ENCODE measurements around the gene HPS1. TPM values are rescaled to one million over a fixed set of nuclear protein-coding genes. Genes with fewer than 3 reads are reported as not detected.

HPS1 gene
- total and polyA plus RNA-seq, 2 experiments from 2014 or later: 41.2 to 104 TPM

DNA sequence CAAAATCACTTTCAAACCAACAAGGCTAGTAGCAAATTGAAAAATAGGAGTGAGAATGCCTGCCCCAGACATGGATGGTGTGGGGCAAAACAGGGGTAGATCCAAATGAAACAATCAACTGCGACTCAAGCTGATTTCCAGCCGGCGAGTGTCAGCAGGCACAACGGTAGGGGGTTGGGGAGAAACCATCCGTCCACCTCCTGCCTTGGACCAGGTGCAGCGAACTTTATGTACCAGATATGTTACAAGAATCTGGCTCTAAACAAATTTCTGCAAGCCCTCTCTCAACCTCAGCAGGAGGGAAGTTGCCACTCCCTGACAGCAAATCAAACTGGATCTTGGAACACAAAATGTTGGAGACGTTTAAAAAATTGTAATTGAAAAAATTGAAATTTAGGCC, 76.9 kb downstream of the HPS1 start:
- no peaks in the 10 kb centered on the region for H3K9me3 ChIP-seq (ENCODE audit: low read depth)
- no peaks in the 10 kb centered on the region for H3K79me2 ChIP-seq
- H3K9me2 ChIP-seq (replicated peaks; ENCODE audit: insufficient read depth): no peaks in the 10 kb centered on the region
- no peak for DNase-seq (ENCODE audit: low spot score)
- TF ChIP-seq EZH2 (IDR thresholded peaks at IDR 0.05; ENCODE audit: borderline replicate concordance) (no peak), EZH2phosphoT487 (IDR thresholded peaks at IDR 0.05; ENCODE audit: low read depth, severe bottlenecking, unreplicated experiment) (no peak)
- TF ChIP-seq, protein P1, sequence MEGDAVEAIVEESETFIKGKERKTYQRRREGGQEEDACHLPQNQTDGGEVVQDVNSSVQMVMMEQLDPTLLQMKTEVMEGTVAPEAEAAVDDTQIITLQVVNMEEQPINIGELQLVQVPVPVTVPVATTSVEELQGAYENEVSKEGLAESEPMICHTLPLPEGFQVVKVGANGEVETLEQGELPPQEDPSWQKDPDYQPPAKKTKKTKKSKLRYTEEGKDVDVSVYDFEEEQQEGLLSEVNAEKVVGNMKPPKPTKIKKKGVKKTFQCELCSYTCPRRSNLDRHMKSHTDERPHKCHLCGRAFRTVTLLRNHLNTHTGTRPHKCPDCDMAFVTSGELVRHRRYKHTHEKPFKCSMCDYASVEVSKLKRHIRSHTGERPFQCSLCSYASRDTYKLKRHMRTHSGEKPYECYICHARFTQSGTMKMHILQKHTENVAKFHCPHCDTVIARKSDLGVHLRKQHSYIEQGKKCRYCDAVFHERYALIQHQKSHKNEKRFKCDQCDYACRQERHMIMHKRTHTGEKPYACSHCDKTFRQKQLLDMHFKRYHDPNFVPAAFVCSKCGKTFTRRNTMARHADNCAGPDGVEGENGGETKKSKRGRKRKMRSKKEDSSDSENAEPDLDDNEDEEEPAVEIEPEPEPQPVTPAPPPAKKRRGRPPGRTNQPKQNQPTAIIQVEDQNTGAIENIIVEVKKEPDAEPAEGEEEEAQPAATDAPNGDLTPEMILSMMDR (IDR thresholded peaks at IDR 0.05; ENCODE audit: poor library complexity): no peak
- H3K36me3 ChIP-seq (replicated peaks; ENCODE audit: insufficient read depth, low read depth): no peaks in the 10 kb centered on the region
- no peak overlapping the region for H2AFZ ChIP-seq
- H3K4me3 ChIP-seq: no peak overlapping the region
- WGBS (ENCODE audit: low lambda C conversion rate, missing lambda C conversion rate): 77% methylated on average over 7 of the region's 7 CpGs
- no peak overlapping the region for H3K4me2 ChIP-seq
- H3K4me1 ChIP-seq (ENCODE audit: insufficient read depth): no peaks in the 10 kb centered on the region
- H3K27ac ChIP-seq: no peak overlapping the region
- H3K27me3 ChIP-seq: no peaks in the 10 kb centered on the region
- H4K20me1 ChIP-seq (ENCODE audit: insufficient read depth, poor library complexity, severe bottlenecking): no peaks in the 10 kb centered on the region

DNA sequence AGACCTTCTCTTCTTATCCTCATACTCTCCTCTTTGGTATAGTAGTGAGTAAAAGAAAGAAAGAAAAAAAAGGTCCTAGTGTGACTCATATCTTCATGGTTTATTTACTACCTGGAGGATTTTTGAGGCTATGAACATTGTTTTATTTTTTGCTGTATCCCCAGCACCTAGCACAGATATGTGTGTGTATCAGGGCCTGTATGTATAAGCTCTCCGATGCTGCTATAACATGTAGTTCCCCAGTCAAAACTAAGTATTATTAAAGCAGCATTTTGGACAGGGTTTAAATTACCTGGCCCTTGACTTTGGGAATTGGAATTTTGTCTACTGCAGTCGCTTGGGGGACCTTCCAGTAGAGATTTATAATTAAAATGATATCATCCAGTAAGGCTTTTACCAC, 78.1 kb downstream of the HPS1 start:
- DNase-seq (ENCODE audit: low spot score): no peak
- no peak overlapping the region for H3K4me2 ChIP-seq
- H4K20me1 ChIP-seq (ENCODE audit: insufficient read depth, poor library complexity, severe bottlenecking): no peaks in the 10 kb centered on the region
- H3K4me3 ChIP-seq: no peak overlapping the region
- H3K79me2 ChIP-seq: no peaks in the 10 kb centered on the region
- H3K27me3 ChIP-seq: no peaks in the 10 kb centered on the region
- no peaks in the 10 kb centered on the region for H3K9me2 ChIP-seq (replicated peaks; ENCODE audit: insufficient read depth)
- no peaks in the 10 kb centered on the region for H3K9me3 ChIP-seq (ENCODE audit: low read depth)
- H2AFZ ChIP-seq: no peak overlapping the region
- no peak overlapping the region for H3K27ac ChIP-seq
- TF ChIP-seq EZH2 (IDR thresholded peaks at IDR 0.05; ENCODE audit: borderline replicate concordance) (no peak), EZH2phosphoT487 (IDR thresholded peaks at IDR 0.05; ENCODE audit: low read depth, severe bottlenecking, unreplicated experiment) (no peak)
- TF ChIP-seq, protein P1 (IDR thresholded peaks at IDR 0.05; ENCODE audit: poor library complexity): no peak
- H3K36me3 ChIP-seq (replicated peaks; ENCODE audit: insufficient read depth, low read depth): no peaks in the 10 kb centered on the region
- WGBS (ENCODE audit: low lambda C conversion rate, missing lambda C conversion rate): 98% methylated on average over 2 of the region's 2 CpGs
- H3K4me1 ChIP-seq (ENCODE audit: insufficient read depth): peaks cover under 1% of the 10 kb centered on the region

DNA sequence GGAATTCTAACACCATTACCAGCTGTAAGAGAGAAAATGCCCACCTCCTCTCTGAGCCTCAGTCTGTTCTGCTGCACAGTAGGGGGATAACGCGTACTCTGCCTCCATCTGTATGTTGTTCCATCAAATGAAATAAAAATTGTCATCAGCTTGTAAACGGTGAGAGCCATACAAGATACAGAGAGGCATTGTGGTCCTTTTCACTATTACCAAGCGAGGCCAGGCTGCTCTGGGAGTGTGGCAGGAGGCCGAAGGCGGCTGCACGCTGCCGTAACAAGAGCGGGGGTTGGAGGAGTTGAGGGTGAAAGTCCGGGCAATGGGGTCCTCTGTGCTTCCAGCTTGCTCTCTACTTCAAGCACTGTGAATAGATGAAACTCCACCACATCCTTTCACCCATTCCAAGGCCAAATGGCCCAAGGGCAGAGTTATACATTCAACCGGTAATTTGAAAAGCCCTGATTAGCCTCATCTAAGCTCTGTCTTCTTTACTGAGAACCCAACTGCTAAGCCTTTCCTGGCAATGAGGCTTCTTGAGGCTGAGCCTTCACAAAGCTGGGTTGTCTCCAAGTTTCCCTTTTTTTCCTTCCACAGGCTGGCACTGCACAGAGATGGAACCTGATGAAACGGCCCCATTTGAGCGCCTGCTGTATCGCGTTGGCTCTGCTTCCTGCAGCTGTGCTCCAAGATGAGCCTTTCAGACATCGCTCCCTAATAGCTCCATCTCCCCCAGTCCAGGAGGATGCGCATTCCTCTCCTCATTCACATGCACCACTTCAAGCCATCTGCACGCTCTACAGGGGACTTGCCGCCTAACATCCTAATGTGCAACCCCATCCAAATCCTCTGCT, 78.9 kb downstream of the HPS1 start:
- 83% methylated on average over 19 of the region's 19 CpGs for WGBS (ENCODE audit: low lambda C conversion rate, missing lambda C conversion rate)
- Histone ChIP-seq H2AFZ (no peak overlapping the region), H4K20me1 (ENCODE audit: insufficient read depth, poor library complexity, severe bottlenecking) (no peaks in the 10 kb centered on the region)

More for the DNA sequence above, 78.9 kb downstream of the HPS1 start:
- Histone ChIP-seq H3K36me3 (replicated peaks; ENCODE audit: insufficient read depth, low read depth) (no peaks in the 10 kb centered on the region), H3K4me1 (ENCODE audit: insufficient read depth) (peaks cover 4% of the 10 kb centered on the region), H3K9me3 (ENCODE audit: low read depth) (no peaks in the 10 kb centered on the region), H3K4me3 (no peak overlapping the region), H3K27me3 (no peaks in the 10 kb centered on the region), H3K27ac (no peak overlapping the region), H3K9me2 (replicated peaks; ENCODE audit: insufficient read depth) (no peaks in the 10 kb centered on the region), H3K79me2 (no peaks in the 10 kb centered on the region), H3K4me2 (no peak overlapping the region)
- no peak for DNase-seq (ENCODE audit: low spot score)
- no peak for TF ChIP-seq EZH2 (IDR thresholded peaks at IDR 0.05; ENCODE audit: borderline replicate concordance)
- TF ChIP-seq, protein P1 (IDR thresholded peaks at IDR 0.05; ENCODE audit: poor library complexity): no peak
- no peak for TF ChIP-seq EZH2phosphoT487 (IDR thresholded peaks at IDR 0.05; ENCODE audit: low read depth, severe bottlenecking, unreplicated experiment)

MicroRNAs encoded within 50 kb of the gene (microRNA counts, 767-probe panel; counts per million panel counts)
- microRNA hsa-miR-1287: not detected

Small RNA genes within 50 kb of the gene (microRNA-seq; reads per million reads assigned to microRNA genes)
- gene MIR1287 (149 reads per million, percentile 63 among the genes with 10 or more reads in this experiment), gene MIR4685 (2.2 reads per million)

Small RNA genes within 50 kb of the gene (small RNA-seq; reads per million reads assigned to genes)
- not detected for gene MIR4685

Other genes starting within 250 kb of the HPS1 start
- gene LOXL4, start 178.7 kb downstream of the HPS1 start, total RNA-seq: 24.9 and 32.7 TPM in 2 replicates
- 33.4 and 34.4 TPM in 2 replicates for gene LOXL4, start 178.7 kb downstream of the HPS1 start, polyA plus RNA-seq
- gene PYROXD2, start 31.8 kb downstream of the HPS1 start, total RNA-seq: 3.5 and 9.7 TPM in 2 replicates
- 11.6 and 13.0 TPM in 2 replicates for gene PYROXD2, start 31.8 kb downstream of the HPS1 start, polyA plus RNA-seq

Data from hepatocyte (in vitro differentiated cells).